GM18517 (cell line): ENCODE results near the gene LY6G6D.
"Not testable (repeated sequence)": the region's sequence is repeated elsewhere in the genome, so short reads cannot be mapped to it uniquely, and the experiment has no call there.

Experiments used
- ATAC-seq: cut with Tn5 transposase; IDR thresholded peaks from one replicate; pipeline ENCODE4 v1.9.1; 2021; ENCODE audit warnings: mild to moderate bottlenecking, moderate library complexity; ENCODE audit not compliant: unreplicated experiment

The LY6G6D gene

GRCh38 chr6:31691564-31692108, 23.5 kb upstream of the LY6G6D start:
- ATAC-seq: no peak

GRCh38 chr6:31692353-31692752, 22.8 kb upstream of the LY6G6D start:
- ATAC-seq: no peak

GRCh38 chr6:31692886-31693285, 22.3 kb upstream of the LY6G6D start:
- ATAC-seq: no peak

GRCh38 chr6:31693535-31693934, 21.6 kb upstream of the LY6G6D start:
- ATAC-seq: no peak

GRCh38 chr6:31697555-31697954, 17.6 kb upstream of the LY6G6D start:
- ATAC-seq: no peak

GRCh38 chr6:31700740-31701401, 14.3 kb upstream of the LY6G6D start:
- ATAC-seq: no peak

- no peak for ATAC-seq
These were observed 13.3 kb upstream of the LY6G6D start for GRCh38 chr6:31701666-31702404.

- ATAC-seq: no peak
These were observed 12.7 kb upstream of the LY6G6D start for GRCh38 chr6:31702405-31702818.

GRCh38 chr6:31702819-31703716, 12.1 kb upstream of the LY6G6D start, which contains the start of gene ABHD16A:
Gene ABHD16A, minus strand, starts transcription at chr6:31703324. Its CDS starts 43 bp downstream, at chr6:31703281.
- peak; percentile 81 for ATAC-seq

GRCh38 chr6:31705931-31706330, 9.2 kb upstream of the LY6G6D start:
- no peak for ATAC-seq

GRCh38 chr6:31706599-31706998, 8.5 kb upstream of the LY6G6D start, which contains the start of gene LY6G6F:
Gene LY6G6F, plus strand, starts transcription at chr6:31706866. Its CDS starts 41 bp downstream, at chr6:31706907.
- no peak for ATAC-seq

- ATAC-seq: no peak
These were observed 7.4 kb upstream of the LY6G6D start for GRCh38 chr6:31707701-31708100.

GRCh38 chr6:31708224-31708623, 6.9 kb upstream of the LY6G6D start:
- ATAC-seq: no peak

- ATAC-seq: not testable (repeated sequence)
These were observed 6.0 kb upstream of the LY6G6D start for GRCh38 chr6:31709157-31709556.

GRCh38 chr6:31710523-31711219, 4.5 kb upstream of the LY6G6D start:
- ATAC-seq: no peak

GRCh38 chr6:31711233-31711632, 3.9 kb upstream of the LY6G6D start:
- ATAC-seq: no peak

GRCh38 chr6:31712296-31712695, 2.9 kb upstream of the LY6G6D start:
- no peak for ATAC-seq

GRCh38 chr6:31713465-31713864, 1.7 kb upstream of the LY6G6D start:
- ATAC-seq: no peak

- no peak for ATAC-seq
These were observed 1.0 kb upstream of the LY6G6D start for GRCh38 chr6:31713991-31714684.
